Measurements from ENCODE around the gene TRMT61B.

The TRMT61B gene

GRCh38 chr2:28870146-28870891, at the start of gene TRMT61B:
Gene TRMT61B (minus strand): TSS chr2:28870309. CDS start chr2:28870277, 32 bp downstream.
- DNase-seq = peak; percentile 92

- peak; percentile 50 for DNase-seq
Measured at GRCh38 chr2:28915939-28916338, 45.8 kb upstream of the TRMT61B start.

- no peak for DNase-seq
Measured at GRCh38 chr2:28909655-28910353, 39.7 kb upstream of the TRMT61B start.

- no peak for DNase-seq
Measured at GRCh38 chr2:28908172-28908571, 38.1 kb upstream of the TRMT61B start.

- DNase-seq = no peak
Measured at GRCh38 chr2:28906821-28907220, 36.7 kb upstream of the TRMT61B start.

- DNase-seq = no peak
Measured at GRCh38 chr2:28906376-28906775, 36.3 kb upstream of the TRMT61B start.

- DNase-seq = no peak
Measured at GRCh38 chr2:28905533-28905932, 35.4 kb upstream of the TRMT61B start.

- DNase-seq = no peak
Measured at GRCh38 chr2:28904802-28905457, 34.8 kb upstream of the TRMT61B start.

- DNase-seq = peak; percentile 8
Measured at GRCh38 chr2:28904295-28904694, 34.2 kb upstream of the TRMT61B start.

GRCh38 chr2:28902584-28902983, 32.5 kb upstream of the TRMT61B start:
- DNase-seq = no peak

GRCh38 chr2:28901841-28902240, 31.7 kb upstream of the TRMT61B start:
- no peak for DNase-seq

- DNase-seq = no peak
Measured at GRCh38 chr2:28901202-28901601, 31.1 kb upstream of the TRMT61B start.

- no peak for DNase-seq
Measured at GRCh38 chr2:28898048-28898447, 27.9 kb upstream of the TRMT61B start.

GRCh38 chr2:28896906-28897305, 26.8 kb upstream of the TRMT61B start:
- DNase-seq = peak; percentile 40

GRCh38 chr2:28895189-28895893, 25.2 kb upstream of the TRMT61B start:
- DNase-seq = peak; percentile 35

GRCh38 chr2:28894470-28895188, 24.5 kb upstream of the TRMT61B start, which contains the start of gene WDR43:
Gene WDR43 (plus strand): TSS chr2:28894667. CDS start chr2:28894699, 32 bp downstream.
- DNase-seq = peak; percentile 99

- no peak for DNase-seq
Measured at GRCh38 chr2:28893488-28893887, 23.4 kb upstream of the TRMT61B start.

- no peak for DNase-seq
Measured at GRCh38 chr2:28880193-28880592, 10.1 kb upstream of the TRMT61B start.

- no peak for DNase-seq
Measured at GRCh38 chr2:28871620-28872019, 1.5 kb upstream of the TRMT61B start.

- DNase-seq = no peak
Measured at GRCh38 chr2:28869494-28870145, 489 bp downstream of the TRMT61B start.

- DNase-seq = no peak
Measured at GRCh38 chr2:28868611-28869010, 1.5 kb downstream of the TRMT61B start.

GRCh38 chr2:28855977-28856376, 14.1 kb downstream of the TRMT61B start:
- DNase-seq = no peak

Data from fibroblast of upper back skin (primary cell).